IPS-NIHi7 (cell line): ENCODE results near the gene CCDC86.
"Not testable (repeated sequence)": the region's sequence is repeated elsewhere in the genome, so short reads cannot be mapped to it uniquely, and the experiment has no call there.

Experiments
- DNase-seq: peaks from one replicate; pipeline ENCODE4 v3.0.0; 2012; ENCODE audit warnings: mixed read lengths; ENCODE audit errors: extremely low spot score

Gene CCDC86, protein sequence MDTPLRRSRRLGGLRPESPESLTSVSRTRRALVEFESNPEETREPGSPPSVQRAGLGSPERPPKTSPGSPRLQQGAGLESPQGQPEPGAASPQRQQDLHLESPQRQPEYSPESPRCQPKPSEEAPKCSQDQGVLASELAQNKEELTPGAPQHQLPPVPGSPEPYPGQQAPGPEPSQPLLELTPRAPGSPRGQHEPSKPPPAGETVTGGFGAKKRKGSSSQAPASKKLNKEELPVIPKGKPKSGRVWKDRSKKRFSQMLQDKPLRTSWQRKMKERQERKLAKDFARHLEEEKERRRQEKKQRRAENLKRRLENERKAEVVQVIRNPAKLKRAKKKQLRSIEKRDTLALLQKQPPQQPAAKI

DNA sequence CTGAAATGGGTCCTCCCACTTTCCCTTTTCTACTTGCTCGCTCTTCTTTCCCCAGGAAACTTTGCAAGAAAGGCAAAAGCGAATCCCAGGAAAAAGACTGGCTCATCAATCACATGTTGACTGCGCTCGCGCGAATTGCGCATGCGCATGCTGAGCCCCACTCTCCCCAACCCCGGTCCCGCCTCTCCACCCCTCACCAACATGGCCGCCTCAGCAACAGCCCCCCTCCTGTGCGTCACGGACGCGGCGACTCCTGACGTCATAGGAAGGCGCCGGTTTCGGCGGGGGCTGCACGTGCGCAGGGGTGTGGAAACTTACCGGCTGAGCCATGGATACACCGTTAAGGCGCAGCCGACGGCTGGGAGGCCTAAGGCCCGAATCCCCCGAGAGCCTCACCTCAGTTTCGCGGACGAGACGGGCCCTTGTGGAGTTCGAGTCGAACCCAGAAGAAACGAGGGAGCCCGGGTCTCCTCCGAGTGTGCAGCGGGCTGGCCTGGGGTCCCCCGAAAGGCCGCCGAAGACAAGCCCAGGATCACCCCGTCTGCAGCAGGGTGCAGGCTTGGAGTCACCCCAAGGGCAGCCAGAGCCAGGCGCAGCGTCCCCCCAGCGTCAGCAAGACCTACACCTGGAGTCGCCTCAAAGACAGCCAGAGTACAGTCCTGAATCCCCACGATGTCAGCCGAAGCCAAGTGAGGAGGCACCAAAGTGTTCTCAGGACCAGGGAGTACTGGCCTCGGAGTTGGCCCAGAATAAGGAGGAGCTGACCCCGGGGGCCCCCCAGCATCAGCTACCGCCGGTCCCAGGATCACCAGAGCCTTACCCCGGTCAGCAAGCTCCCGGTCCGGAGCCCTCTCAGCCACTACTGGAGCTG is at the start of gene CCDC86:
Gene CCDC86, plus strand, starts transcription at position 317 of the 871 bp plus-strand sequence. Its CDS starts 12 bp downstream, at position 329.
- peak; percentile 100 for DNase-seq

DNA sequence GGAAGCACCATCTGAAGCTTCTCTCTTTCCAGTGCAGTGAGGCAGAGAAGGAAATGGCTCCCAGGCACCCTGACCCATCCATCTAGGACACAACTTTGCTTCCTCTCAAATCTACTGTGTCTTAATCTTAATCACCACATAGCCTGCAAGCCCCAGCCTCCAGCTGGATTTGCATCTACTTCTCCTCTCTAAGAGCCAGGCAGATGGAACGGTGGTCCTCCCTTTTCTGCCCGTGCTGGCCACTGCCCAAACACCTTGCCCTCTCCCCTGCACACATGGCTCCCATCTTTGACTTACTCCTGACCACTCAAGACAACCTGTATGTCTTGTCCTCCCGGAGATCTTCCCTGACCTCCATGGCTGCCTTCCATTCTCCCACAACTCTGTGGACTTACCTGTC is 49.4 kb upstream of the CCDC86 start:
- DNase-seq = no peak

DNA sequence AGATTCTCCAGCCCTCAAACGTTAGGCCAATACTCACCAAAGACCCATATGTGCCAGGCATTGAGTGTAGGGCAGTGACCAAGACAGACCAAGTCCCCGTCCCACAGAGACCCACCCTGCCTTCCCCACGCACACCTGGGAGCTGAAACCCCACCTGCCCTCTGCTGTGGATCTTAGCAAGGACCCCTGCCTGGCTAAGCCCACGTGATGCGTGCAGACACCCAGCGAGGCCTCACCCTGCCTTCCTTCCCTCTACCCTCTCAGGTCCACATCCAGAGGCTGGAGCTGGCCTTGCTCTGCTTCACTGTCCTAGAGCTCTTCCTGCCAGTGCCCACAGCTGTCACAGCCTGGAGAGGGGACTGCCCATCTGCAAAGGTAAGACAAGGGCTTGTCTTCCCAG is 46.6 kb upstream of the CCDC86 start:
- DNase-seq = no peak

DNA sequence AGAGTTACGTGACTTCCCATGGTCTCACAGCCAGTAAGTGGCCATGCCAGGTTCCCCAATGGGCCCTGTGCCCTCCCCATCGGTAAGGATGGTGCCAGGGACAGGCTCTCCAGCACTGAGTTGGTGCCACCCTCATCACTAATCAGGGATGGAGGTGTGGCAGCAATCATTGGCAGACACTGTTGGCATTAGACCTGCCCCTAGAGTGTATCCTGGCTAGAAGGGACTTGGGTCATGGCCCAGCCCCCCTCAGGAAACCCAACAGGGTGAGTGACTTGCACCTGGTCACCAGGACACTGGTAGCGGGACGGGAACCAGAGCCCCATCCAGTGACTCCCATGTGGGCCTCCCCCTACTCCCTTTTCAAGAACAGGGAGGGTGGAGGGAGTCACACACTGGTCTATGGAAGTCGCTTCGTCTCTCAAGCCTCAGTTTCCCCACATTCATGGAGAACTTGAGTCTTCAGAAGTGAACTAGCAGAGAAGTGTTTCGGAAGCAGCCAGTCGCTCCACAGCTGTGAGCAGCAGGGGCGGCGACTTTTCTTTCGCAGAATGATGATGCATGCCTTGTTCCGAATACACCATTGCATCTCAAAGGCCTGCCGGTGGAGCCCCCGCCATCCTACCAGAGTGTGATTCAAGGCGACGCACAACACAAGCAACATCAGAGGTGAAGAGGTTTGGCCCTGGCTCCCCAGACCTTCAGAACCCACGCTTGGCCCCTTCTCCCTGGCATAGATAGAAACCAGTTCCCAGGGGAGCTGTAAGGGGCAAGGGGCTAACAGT is 43.9 kb upstream of the CCDC86 start:
- DNase-seq = no peak

DNA sequence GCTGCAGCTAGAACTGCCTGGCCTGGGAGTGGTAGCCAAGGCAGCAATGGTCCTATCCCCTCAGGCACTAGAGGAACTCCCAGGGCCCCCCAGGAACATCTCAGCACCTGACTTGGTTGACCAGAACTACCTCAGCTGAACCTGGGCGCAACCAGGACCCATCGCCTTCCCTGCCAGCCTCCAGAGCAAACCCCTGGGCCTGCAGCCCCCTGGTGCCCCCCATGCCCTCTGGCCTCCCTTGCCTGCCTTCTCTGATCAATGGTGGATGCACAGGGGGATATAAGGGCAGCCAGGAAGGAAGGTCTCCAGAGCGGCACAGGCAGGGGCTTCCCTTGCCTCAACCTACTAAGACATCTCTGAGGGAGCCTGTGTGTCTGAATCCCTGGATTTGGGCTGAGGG is 43.3 kb upstream of the CCDC86 start:
- DNase-seq = no peak

DNA sequence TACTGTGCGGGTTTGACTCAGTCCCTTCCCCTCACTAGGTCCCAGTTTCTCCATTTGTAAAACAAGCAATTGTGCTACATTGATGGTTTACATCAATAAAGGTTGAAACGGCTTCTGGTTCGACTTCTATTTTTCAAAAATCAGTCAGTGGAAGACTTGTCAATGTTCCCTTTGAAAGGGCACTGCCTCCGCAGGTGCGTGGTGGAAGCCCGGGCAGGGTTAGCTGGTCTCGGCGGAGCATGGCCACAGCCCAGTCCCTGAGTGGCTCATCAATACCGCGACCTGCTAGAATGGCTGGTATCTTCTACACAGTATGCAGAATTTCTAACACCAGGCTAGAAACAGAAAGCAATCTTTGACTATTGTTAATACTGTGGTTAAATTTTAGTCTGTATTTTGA is 40.7 kb upstream of the CCDC86 start:
- no peak for DNase-seq

DNA sequence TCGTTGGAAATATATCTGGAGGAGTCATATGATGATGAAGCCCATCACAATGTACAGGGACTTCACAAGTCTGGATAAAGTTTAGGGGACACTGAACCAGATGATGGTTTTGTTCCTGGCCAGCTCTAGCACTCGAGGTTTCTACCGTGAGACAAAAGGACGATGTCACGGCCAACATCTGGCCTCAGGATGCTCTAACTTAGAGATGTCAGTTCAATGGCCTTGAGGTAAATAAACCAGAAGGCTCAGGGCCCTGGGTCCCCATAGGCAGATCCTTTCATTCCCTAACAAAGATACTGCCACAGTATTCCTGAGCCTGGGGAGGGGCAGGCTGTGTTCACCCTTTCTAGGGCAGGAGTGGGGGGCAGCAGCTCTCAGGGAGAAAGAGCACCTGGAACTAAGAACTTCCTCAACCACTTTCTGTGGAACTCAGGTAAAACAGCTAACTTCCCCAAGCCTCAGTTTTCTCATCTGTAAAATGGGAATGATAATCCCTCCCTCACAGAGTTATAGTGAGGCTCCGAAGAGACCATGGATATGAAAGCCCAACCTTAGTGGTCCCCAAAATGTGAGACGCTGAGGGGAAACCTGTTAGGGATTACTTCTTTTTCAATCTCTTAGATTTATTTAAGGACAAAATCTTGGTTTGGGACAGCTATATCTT is 38.5 kb upstream of the CCDC86 start:
- no peak for DNase-seq

DNA sequence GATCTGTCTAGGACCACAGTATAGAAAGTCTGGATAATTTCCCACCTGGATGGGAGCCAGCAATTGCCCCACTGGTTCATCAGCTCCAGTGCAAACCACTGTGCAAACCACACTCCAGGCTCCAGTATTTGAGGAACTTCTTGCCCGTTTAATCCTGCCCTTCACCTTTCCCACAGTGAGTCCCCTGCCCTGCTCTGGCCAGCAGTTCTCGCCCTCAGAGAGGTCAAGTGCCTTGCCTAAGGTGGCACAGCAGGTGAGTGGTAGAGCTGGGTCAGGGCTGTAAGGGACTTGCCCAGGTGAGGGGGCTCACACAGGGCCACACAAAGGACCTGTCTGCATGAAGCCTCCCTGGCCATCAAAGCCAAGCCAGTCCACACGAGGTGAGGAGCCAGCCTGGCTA is 32.7 kb upstream of the CCDC86 start:
- DNase-seq = no peak

DNA sequence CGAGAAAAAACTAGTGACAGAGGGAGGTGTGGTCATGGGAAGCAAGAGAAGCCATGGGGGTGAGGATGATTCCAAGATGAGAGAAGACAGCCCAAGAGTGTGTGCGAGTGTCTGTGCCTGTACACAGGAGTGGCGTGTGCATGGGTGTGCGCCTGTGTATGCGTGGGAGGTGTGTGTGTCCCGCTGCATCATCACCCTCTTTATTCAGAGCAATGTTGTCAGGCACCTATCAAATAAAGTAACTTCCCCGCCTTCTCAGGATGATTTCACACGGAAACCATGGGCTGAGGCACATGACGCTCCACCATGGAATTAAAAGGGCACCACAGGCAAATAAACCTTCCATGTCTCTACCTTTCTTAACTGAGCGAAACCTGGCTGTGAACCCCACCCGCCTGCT is 32.2 kb upstream of the CCDC86 start:
- DNase-seq = no peak

DNA sequence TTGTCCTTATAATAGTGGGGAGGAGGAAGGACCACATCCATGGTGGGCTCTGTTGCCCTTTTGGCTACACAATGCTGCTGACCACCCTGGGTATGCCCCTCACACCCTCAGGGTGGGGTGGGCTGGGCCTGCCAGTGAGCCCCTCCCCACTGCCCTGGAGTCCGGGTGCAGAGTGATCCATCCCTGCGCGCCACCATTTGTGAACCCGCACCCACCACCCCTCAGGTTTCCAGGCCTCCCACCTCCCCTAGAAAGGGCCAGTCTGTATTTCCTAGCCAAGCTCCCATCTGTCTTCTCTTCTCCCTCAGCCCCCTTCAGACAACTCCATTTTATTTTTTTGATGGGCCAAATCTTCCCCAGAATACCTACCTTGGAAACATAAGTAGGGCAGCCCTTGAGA is 31.8 kb upstream of the CCDC86 start:
- no peak for DNase-seq

DNA sequence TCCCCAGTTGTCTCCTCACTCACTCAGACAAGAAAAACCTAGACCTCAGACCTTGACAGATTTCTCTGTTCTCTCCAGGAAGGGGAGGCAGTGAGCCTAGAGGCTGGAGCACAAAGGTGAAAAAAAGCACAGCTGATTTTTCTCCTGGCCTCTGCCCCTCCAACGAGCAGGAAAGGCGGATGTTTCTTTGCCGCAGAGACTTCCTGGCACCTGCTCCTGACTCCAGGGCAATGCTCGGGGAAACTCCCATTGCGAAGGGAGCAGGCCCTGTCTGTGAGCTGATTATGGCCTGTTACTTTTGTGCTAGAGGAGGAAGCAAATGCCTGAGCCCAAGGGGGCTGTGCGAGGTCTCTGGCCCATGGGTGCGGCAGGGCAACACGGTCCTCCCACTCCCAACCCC is 31.3 kb upstream of the CCDC86 start:
- DNase-seq = no peak

DNA sequence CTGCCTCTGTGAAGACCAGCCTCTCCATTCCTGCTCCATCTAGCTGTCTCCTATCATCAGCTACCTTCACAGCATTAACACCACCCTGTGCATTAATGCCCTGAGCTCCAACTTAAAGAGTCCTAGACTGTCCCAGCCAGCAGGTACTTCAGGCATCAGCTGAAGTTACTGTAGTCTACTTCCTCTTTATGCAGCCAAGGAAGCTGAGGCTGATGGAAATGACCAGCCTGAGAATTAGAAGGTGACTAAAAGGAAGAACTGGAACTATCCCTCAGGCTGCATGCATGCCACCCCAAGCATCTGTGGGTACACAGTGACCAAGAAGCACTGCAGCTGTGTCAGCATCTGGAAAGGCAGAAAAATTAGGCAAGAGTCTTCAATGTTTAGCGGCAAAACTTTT is 28.6 kb upstream of the CCDC86 start:
- no peak for DNase-seq

DNA sequence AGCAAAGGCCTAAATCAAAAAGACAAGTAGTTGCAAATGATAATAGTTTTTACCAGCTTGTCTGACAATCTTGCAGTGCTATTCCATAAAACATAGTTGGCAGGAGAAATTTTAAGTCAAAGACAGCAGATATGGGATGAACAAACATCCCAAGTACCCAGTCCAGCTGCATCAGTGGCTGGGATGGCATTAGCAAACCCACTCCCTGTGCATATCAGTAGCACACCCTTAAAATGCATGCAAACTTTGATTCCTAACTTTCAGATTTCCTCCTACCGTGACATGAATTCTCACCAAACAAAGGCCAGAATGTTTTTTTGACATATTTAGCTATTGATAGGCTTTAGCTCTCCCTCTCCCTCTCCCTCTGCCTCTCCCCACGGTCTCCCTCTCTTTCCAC is 27.8 kb upstream of the CCDC86 start:
- DNase-seq = no peak

DNA sequence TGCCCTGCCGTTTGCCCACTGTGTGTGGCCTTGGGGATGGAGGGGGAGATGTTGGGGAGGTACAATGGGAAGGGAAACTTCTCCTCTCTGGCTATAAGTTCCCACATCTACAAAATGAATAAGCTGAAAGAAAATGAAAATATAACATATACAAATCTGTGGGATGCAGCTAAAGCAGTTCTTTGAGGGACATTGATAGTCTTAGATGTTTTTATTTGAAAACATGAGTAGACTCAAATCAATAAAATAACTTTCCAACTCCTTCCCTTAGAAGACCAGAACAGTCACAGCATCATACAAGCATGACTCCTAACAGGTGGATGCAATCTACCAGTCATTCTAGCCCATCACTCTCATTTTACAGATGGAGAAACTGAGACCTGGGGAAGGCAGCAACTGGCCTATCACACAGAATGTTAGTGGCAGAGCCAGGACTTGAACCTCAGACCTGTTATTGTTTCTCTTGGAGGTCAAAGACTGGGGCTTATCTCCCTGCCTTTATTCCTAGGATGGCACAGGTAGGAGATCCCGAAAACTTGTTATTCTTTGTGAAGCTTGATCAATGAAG is 25.2 kb upstream of the CCDC86 start:
- no peak for DNase-seq

DNA sequence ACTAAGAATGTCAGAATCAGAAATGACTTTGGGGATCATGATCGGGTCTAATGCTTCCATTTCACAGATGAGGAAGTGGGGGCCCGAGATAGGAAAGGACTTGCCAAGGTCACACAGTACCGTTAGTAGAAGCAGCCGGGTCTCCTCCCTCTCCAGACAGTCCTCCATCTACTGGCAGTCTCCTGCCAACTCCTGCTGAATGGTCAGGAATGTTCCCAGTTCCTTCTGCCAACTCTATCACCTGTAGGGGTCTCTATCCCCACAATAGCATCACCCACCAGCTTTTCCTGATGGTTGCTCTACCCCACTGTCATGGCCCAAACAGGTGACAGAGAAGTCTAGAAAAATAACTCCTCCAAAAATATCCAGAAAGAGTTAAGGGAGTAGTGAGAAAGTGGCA is 23.9 kb upstream of the CCDC86 start:
- no peak for DNase-seq

DNA sequence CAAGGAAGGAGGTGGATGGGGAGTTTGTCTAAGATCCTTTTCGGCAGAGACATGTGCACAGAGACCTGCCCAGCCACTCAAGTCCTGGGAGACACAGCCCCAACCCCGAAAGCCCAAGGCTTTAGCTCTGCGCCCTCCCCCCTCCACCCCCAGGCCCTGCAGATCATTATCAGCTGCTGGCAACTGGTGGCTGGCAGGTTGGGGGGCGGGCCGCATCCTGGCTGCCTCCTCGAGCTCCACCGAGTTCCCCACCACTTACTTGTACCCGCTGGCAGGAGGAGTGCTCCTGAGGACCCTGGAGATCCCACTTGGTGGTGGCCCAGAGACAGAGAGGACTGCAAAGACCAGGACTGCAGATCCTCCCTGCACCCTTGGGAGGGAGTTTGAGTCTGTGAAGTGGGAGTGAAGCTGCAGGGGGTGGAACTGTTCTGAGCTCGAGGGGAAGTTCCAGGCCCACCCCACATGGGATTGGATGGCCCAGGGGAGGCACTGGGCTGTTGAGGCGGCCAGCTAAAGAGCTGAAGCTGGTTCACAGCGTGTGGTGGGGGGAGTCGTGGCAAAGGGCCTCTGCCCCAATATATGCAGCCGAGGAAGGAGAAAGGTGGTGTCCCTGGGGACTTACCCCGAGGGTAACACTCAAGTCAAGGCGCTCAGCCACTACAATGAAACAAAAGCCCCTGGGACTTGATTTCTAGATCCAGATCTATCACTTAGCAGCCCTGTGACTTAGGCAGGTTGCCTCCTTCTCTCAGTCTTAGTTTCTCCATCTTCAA is 19.9 kb upstream of the CCDC86 start:
- DNase-seq = no peak

DNA sequence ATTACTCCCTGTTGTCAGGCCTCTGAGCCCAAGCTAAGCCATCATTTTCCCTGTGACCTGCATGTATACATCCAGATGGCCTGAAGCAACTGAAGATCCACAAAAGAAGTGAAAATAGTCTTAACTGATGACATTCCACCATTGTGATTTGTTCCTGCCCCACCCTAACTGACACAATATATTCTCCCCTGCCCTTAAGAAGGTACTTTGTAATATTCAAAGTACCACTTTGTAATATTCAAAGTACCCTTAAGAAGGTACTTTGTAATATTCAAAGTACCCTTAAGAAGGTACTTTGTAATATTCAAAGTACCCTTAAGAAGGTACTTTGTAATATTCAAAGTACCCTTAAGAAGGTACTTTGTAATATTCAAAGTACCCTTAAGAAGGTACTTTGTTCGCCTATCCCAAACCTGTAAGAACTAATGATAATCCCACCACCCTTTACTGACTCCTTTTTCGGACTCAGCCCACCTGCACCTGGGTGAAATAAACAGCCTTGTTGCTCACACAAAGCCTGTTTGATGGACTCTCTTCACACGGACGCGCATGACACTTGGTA is 18.1 kb upstream of the CCDC86 start:
- not testable (repeated sequence) for DNase-seq

DNA sequence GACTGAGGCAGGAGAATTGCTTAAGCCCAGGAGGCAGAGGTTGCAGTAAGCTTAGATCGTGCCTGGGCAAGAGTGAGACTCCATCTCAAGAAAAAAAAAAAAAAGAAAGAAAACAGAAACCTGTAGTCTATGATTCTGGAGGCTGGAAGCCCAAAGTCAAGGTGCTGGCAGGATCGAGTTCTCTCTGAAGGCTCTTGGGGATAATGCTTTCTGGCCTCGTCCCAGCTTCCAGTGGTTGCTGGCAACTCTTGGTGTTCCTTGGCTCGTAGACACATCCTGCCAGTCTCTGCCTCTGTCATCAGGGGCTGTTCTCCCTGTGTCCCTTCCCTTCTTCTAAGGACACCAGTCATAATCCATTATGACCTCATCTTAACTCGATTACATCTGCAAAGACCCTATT is 16.8 kb upstream of the CCDC86 start:
- no peak for DNase-seq

DNA sequence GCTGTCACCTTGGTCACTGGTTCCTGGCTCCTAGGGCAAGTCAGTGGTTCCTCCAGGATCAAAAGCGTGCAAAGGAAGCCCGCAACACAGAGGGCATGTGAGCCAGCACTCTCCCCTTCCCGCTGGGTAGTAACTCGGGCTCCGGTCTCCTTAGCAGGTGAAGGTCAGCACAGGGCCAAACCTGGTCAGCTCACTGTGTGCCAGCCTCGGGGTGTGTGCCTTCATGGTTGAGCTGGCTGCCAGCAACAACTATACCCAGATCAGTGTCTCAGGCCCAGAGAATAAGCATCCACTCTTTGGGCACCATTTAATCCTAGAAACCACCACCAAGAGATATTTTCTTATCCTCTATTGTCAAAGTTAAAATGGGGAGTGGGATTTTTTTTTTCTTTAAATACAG is 16.1 kb upstream of the CCDC86 start:
- no peak for DNase-seq

DNA sequence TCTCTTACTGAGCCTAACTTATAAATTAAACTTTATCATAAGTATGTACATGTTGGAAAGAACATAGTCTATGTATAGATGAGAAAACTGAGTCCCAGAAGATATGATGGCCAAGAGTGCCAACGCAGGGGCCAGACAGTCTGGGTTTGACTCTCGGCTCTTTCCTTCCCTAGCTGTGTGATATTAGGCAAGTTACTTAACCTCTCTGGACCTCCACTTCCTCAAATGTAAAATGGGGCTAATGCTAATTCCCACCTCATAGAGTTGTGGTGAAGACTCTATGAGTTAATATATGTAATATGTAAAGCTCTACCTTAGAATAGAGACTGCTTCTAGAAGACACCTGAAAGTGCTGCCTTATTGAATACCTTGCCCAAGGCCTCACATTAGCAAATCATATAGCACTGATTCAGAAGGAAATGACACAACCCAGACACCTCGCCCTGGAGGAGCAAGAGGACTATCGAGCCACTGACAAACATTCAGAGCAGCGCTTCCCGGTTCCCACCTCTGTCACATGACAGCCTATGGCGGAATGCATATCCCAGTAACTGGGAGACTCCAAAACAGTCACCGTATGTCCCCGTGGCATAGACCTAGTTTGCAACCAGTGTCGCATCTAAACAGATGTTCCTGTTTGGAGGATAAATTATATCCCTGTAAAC is 11.3 kb upstream of the CCDC86 start:
- no peak for DNase-seq
